Measurements from ENCODE around the gene RFX1.

RFX1 gene

DNA sequence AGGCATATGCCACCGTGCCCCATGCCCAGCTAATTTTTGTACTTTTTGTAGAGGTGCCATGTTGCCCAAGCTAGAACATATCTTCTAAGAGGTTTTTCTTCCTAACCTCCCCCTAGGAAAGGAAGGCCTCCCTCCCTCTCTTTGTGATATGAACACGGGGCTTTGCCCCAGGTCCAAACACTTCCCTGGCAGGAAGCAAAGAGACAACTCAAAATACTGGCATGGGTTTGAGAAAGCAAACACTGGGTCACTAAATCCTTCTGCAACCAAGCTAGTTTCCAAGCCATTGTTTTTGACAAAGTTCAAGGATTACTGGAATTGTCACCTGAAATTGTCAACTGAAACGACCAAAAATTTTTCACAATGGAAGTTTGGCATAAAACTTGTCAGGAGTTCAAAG is 91.3 kb downstream of the RFX1 start:
- no peak overlapping the region for H3K4me3 ChIP-seq (ENCODE audit: low read length)
- H3K4me2 ChIP-seq (ENCODE audit: low read length), result no peak overlapping the region
- H3K9ac ChIP-seq (ENCODE audit: low read length), result no peak overlapping the region
- H2AFZ ChIP-seq (ENCODE audit: low read depth, low read length), result no peak overlapping the region
- no peaks in the 10 kb centered on the region for H3K27me3 ChIP-seq (ENCODE audit: low read depth, low read length)
- H3K27ac ChIP-seq (ENCODE audit: low read length), result no peak overlapping the region
- no peaks in the 10 kb centered on the region for H3K79me2 ChIP-seq (ENCODE audit: low read length)
- H4K20me1 ChIP-seq (ENCODE audit: insufficient read depth, low read length), result no peaks in the 10 kb centered on the region
- no peak for TF ChIP-seq EZH2phosphoT487 (IDR thresholded peaks at IDR 0.05; ENCODE audit: low read depth)
- TF ChIP-seq, protein P1, sequence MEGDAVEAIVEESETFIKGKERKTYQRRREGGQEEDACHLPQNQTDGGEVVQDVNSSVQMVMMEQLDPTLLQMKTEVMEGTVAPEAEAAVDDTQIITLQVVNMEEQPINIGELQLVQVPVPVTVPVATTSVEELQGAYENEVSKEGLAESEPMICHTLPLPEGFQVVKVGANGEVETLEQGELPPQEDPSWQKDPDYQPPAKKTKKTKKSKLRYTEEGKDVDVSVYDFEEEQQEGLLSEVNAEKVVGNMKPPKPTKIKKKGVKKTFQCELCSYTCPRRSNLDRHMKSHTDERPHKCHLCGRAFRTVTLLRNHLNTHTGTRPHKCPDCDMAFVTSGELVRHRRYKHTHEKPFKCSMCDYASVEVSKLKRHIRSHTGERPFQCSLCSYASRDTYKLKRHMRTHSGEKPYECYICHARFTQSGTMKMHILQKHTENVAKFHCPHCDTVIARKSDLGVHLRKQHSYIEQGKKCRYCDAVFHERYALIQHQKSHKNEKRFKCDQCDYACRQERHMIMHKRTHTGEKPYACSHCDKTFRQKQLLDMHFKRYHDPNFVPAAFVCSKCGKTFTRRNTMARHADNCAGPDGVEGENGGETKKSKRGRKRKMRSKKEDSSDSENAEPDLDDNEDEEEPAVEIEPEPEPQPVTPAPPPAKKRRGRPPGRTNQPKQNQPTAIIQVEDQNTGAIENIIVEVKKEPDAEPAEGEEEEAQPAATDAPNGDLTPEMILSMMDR (IDR thresholded peaks at IDR 0.05; ENCODE audit: low read depth, low read length), result no peak
- H3K4me1 ChIP-seq (ENCODE audit: low read length), result no peaks in the 10 kb centered on the region
- H3K36me3 ChIP-seq (replicated peaks; ENCODE audit: low read depth, low read length), result peaks cover 23% of the 10 kb centered on the region
- H3K9me3 ChIP-seq (ENCODE audit: insufficient read depth, low read length), result no peaks in the 10 kb centered on the region

DNA sequence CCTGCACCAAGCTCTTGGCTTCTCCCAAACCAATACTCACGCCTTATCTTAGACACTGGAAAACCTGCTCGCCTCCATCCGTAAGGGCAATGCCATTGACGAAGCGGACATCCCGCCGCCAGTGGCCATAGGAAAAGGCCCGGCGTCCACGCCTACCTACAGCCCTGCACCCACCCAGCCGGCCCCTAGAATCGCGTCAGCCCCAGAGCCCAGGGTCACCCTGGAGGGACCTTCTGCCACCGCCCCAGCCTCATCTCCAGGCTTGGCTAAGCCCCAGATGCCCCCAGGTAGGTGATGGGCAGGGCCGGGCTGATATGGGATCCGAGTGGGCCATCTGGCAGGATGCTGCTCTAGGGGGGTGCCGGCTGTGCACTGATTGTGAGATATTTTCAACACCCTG is 92.8 kb downstream of the RFX1 start:
- Histone ChIP-seq H2AFZ (ENCODE audit: low read depth, low read length) (no peak overlapping the region), H3K9ac (ENCODE audit: low read length) (no peak overlapping the region), H3K36me3 (replicated peaks; ENCODE audit: low read depth, low read length) (peaks cover 22% of the 10 kb centered on the region), H3K27me3 (ENCODE audit: low read depth, low read length) (no peaks in the 10 kb centered on the region), H3K4me3 (ENCODE audit: low read length) (no peak overlapping the region), H3K79me2 (ENCODE audit: low read length) (no peaks in the 10 kb centered on the region), H3K9me3 (ENCODE audit: insufficient read depth, low read length) (no peaks in the 10 kb centered on the region), H4K20me1 (ENCODE audit: insufficient read depth, low read length) (no peaks in the 10 kb centered on the region), H3K4me2 (ENCODE audit: low read length) (no peak overlapping the region), H3K4me1 (ENCODE audit: low read length) (no peaks in the 10 kb centered on the region), H3K27ac (ENCODE audit: low read length) (no peak overlapping the region)
- TF ChIP-seq, protein P1 (IDR thresholded peaks at IDR 0.05; ENCODE audit: low read depth, low read length), result no peak
- no peak for TF ChIP-seq EZH2phosphoT487 (IDR thresholded peaks at IDR 0.05; ENCODE audit: low read depth)

Measured in OCI-LY3 (cell line).